Measurements from ENCODE around the gene STK38L.

STK38L gene

GRCh38 chr12:27212861-27213260 is 31.2 kb upstream of the STK38L start:
- no peak overlapping the region for H3K27ac ChIP-seq (ENCODE audit: low read length)
- no peak overlapping the region for H3K4me3 ChIP-seq (ENCODE audit: low read length in 2 of 2)
- H3K36me3 ChIP-seq (ENCODE audit: control insufficient read depth in 2 of 2, insufficient read depth in 2 of 2, low read length in 2 of 2): no peaks in the 10 kb centered on the region
- H3K9me3 ChIP-seq (ENCODE audit: control insufficient read depth in 2 of 2, low read length in 2 of 2): peaks cover 0 to 2% of the 10 kb centered on the region in 2 donors
- H3K4me1 ChIP-seq (ENCODE audit: control insufficient read depth, insufficient read depth, low read length): no peaks in the 10 kb centered on the region
- no peaks in the 10 kb centered on the region for H3K27me3 ChIP-seq (ENCODE audit: control insufficient read depth in 1 of 2, insufficient read depth in 2 of 2, low read length in 2 of 2)
- no peak overlapping the region for H3K9ac ChIP-seq (ENCODE audit: low read length in 2 of 2)

- Histone ChIP-seq H3K27me3 (ENCODE audit: control insufficient read depth in 1 of 2, insufficient read depth in 2 of 2, low read length in 2 of 2) (no peaks in the 10 kb centered on the region), H3K4me1 (ENCODE audit: control insufficient read depth, insufficient read depth, low read length) (no peaks in the 10 kb centered on the region), H3K9me3 (ENCODE audit: control insufficient read depth in 2 of 2, low read length in 2 of 2) (peaks cover 0 to 2% of the 10 kb centered on the region in 2 donors), H3K9ac (ENCODE audit: low read length in 2 of 2) (no peak overlapping the region), H3K36me3 (ENCODE audit: control insufficient read depth in 2 of 2, insufficient read depth in 2 of 2, low read length in 2 of 2) (no peaks in the 10 kb centered on the region), H3K4me3 (ENCODE audit: low read length in 2 of 2) (no peak overlapping the region), H3K27ac (ENCODE audit: low read length) (no peak overlapping the region)
Observed at GRCh38 chr12:27213304-27213703, 30.8 kb upstream of the STK38L start.

GRCh38 chr12:27213830-27214787 is 30.0 kb upstream of the STK38L start:
- no peak overlapping the region for H3K9ac ChIP-seq (ENCODE audit: low read length in 2 of 2)
- no peaks in the 10 kb centered on the region for H3K36me3 ChIP-seq (ENCODE audit: control insufficient read depth in 2 of 2, insufficient read depth in 2 of 2, low read length in 2 of 2)
- H3K27ac ChIP-seq (ENCODE audit: low read length): no peak overlapping the region
- H3K4me1 ChIP-seq (ENCODE audit: control insufficient read depth, insufficient read depth, low read length): no peaks in the 10 kb centered on the region
- no peaks in the 10 kb centered on the region for H3K27me3 ChIP-seq (ENCODE audit: control insufficient read depth in 1 of 2, insufficient read depth in 2 of 2, low read length in 2 of 2)
- H3K4me3 ChIP-seq (ENCODE audit: low read length in 2 of 2): no peak overlapping the region
- peaks cover 0 to 2% of the 10 kb centered on the region in 2 donors for H3K9me3 ChIP-seq (ENCODE audit: control insufficient read depth in 2 of 2, low read length in 2 of 2)

- no peak overlapping the region for H3K27ac ChIP-seq (ENCODE audit: low read length)
Observed at GRCh38 chr12:27217590-27217989, 26.5 kb upstream of the STK38L start.

GRCh38 chr12:27219693-27220054 is 24.4 kb upstream of the STK38L start:
- Histone ChIP-seq H3K36me3 (ENCODE audit: control insufficient read depth in 2 of 2, insufficient read depth in 2 of 2, low read length in 2 of 2) (no peaks in the 10 kb centered on the region), H3K4me1 (ENCODE audit: control insufficient read depth, insufficient read depth, low read length) (peaks cover 5% of the 10 kb centered on the region), H3K27ac (ENCODE audit: low read length) (peak overlapping the region; percentile 42), H3K27me3 (ENCODE audit: control insufficient read depth in 1 of 2, insufficient read depth in 2 of 2, low read length in 2 of 2) (no peaks in the 10 kb centered on the region), H3K4me3 (ENCODE audit: low read length in 2 of 2) (no peak overlapping the region), H3K9ac (ENCODE audit: low read length in 2 of 2) (no peak overlapping the region), H3K9me3 (ENCODE audit: control insufficient read depth in 2 of 2, low read length in 2 of 2) (no peaks in the 10 kb centered on the region)

More at GRCh38 chr12:27217590-27217989, 26.5 kb upstream of the STK38L start:
- no peak overlapping the region for H3K9ac ChIP-seq (ENCODE audit: low read length in 2 of 2)
- H3K27me3 ChIP-seq (ENCODE audit: control insufficient read depth in 1 of 2, insufficient read depth in 2 of 2, low read length in 2 of 2): no peaks in the 10 kb centered on the region
- H3K4me1 ChIP-seq (ENCODE audit: control insufficient read depth, insufficient read depth, low read length): peaks cover 5% of the 10 kb centered on the region
- no peaks in the 10 kb centered on the region for H3K9me3 ChIP-seq (ENCODE audit: control insufficient read depth in 2 of 2, low read length in 2 of 2)
- no peaks in the 10 kb centered on the region for H3K36me3 ChIP-seq (ENCODE audit: control insufficient read depth in 2 of 2, insufficient read depth in 2 of 2, low read length in 2 of 2)
- no peak overlapping the region for H3K4me3 ChIP-seq (ENCODE audit: low read length in 2 of 2)

GRCh38 chr12:27220055-27220987 is 23.8 kb upstream of the STK38L start:
- H3K4me3 ChIP-seq (ENCODE audit: low read length in 2 of 2): no peak overlapping the region
- no peaks in the 10 kb centered on the region for H3K9me3 ChIP-seq (ENCODE audit: control insufficient read depth in 2 of 2, low read length in 2 of 2)
- peak overlapping the region in 1 of 2 donors; percentile 37 for H3K9ac ChIP-seq (ENCODE audit: low read length in 2 of 2)
- H3K36me3 ChIP-seq (ENCODE audit: control insufficient read depth in 2 of 2, insufficient read depth in 2 of 2, low read length in 2 of 2): no peaks in the 10 kb centered on the region
- no peaks in the 10 kb centered on the region for H3K27me3 ChIP-seq (ENCODE audit: control insufficient read depth in 1 of 2, insufficient read depth in 2 of 2, low read length in 2 of 2)
- peaks cover 5% of the 10 kb centered on the region for H3K4me1 ChIP-seq (ENCODE audit: control insufficient read depth, insufficient read depth, low read length)
- peak overlapping the region; percentile 42 for H3K27ac ChIP-seq (ENCODE audit: low read length)

- Histone ChIP-seq H3K9ac (ENCODE audit: low read length in 2 of 2) (no peak overlapping the region), H3K36me3 (ENCODE audit: control insufficient read depth in 2 of 2, insufficient read depth in 2 of 2, low read length in 2 of 2) (no peaks in the 10 kb centered on the region), H3K4me1 (ENCODE audit: control insufficient read depth, insufficient read depth, low read length) (peaks cover 5% of the 10 kb centered on the region), H3K27ac (ENCODE audit: low read length) (no peak overlapping the region), H3K4me3 (ENCODE audit: low read length in 2 of 2) (no peak overlapping the region), H3K9me3 (ENCODE audit: control insufficient read depth in 2 of 2, low read length in 2 of 2) (no peaks in the 10 kb centered on the region), H3K27me3 (ENCODE audit: control insufficient read depth in 1 of 2, insufficient read depth in 2 of 2, low read length in 2 of 2) (no peaks in the 10 kb centered on the region)
Observed at GRCh38 chr12:27220988-27221345, 23.1 kb upstream of the STK38L start.

GRCh38 chr12:27221625-27222387 is 22.3 kb upstream of the STK38L start:
- H3K9ac ChIP-seq (ENCODE audit: low read length in 2 of 2): no peak overlapping the region
- no peak overlapping the region for H3K4me3 ChIP-seq (ENCODE audit: low read length in 2 of 2)
- peaks cover 12% of the 10 kb centered on the region for H3K4me1 ChIP-seq (ENCODE audit: control insufficient read depth, insufficient read depth, low read length)
- H3K36me3 ChIP-seq (ENCODE audit: control insufficient read depth in 2 of 2, insufficient read depth in 2 of 2, low read length in 2 of 2): no peaks in the 10 kb centered on the region
- no peaks in the 10 kb centered on the region for H3K27me3 ChIP-seq (ENCODE audit: control insufficient read depth in 1 of 2, insufficient read depth in 2 of 2, low read length in 2 of 2)
- H3K27ac ChIP-seq (ENCODE audit: low read length): no peak overlapping the region
- H3K9me3 ChIP-seq (ENCODE audit: control insufficient read depth in 2 of 2, low read length in 2 of 2): no peaks in the 10 kb centered on the region

GRCh38 chr12:27226407-27226929 is 17.6 kb upstream of the STK38L start:
- no peaks in the 10 kb centered on the region for H3K9me3 ChIP-seq (ENCODE audit: control insufficient read depth in 2 of 2, low read length in 2 of 2)
- H3K4me1 ChIP-seq (ENCODE audit: control insufficient read depth, insufficient read depth, low read length): peaks cover 7% of the 10 kb centered on the region
- no peak overlapping the region for H3K9ac ChIP-seq (ENCODE audit: low read length in 2 of 2)
- no peaks in the 10 kb centered on the region for H3K36me3 ChIP-seq (ENCODE audit: control insufficient read depth in 2 of 2, insufficient read depth in 2 of 2, low read length in 2 of 2)
- H3K27ac ChIP-seq (ENCODE audit: low read length): no peak overlapping the region
- H3K4me3 ChIP-seq (ENCODE audit: low read length in 2 of 2): no peak overlapping the region
- no peaks in the 10 kb centered on the region for H3K27me3 ChIP-seq (ENCODE audit: control insufficient read depth in 1 of 2, insufficient read depth in 2 of 2, low read length in 2 of 2)

- Histone ChIP-seq H3K36me3 (ENCODE audit: control insufficient read depth in 2 of 2, insufficient read depth in 2 of 2, low read length in 2 of 2) (no peaks in the 10 kb centered on the region), H3K9ac (ENCODE audit: low read length in 2 of 2) (no peak overlapping the region), H3K4me1 (ENCODE audit: control insufficient read depth, insufficient read depth, low read length) (peaks cover 7% of the 10 kb centered on the region), H3K4me3 (ENCODE audit: low read length in 2 of 2) (no peak overlapping the region), H3K27me3 (ENCODE audit: control insufficient read depth in 1 of 2, insufficient read depth in 2 of 2, low read length in 2 of 2) (no peaks in the 10 kb centered on the region), H3K9me3 (ENCODE audit: control insufficient read depth in 2 of 2, low read length in 2 of 2) (no peaks in the 10 kb centered on the region), H3K27ac (ENCODE audit: low read length) (no peak overlapping the region)
Observed at GRCh38 chr12:27229367-27229766, 14.7 kb upstream of the STK38L start.
